Stimulated activated CD4-positive, alpha-beta T cell treated with anti-CD3 and anti-CD28 coated beads, TNF-alpha, amount 100 ng/mL, for 4 hours (primary cell): ENCODE results near the gene PXDN.

ENCODE experiments used
- DNase-seq, 3 experiments: peaks; one replicate each; pipeline ENCODE4 v3.0.0-alpha.2; 2020; ENCODE audit warnings: low read depth in 3 of 3

The PXDN gene

DNA sequence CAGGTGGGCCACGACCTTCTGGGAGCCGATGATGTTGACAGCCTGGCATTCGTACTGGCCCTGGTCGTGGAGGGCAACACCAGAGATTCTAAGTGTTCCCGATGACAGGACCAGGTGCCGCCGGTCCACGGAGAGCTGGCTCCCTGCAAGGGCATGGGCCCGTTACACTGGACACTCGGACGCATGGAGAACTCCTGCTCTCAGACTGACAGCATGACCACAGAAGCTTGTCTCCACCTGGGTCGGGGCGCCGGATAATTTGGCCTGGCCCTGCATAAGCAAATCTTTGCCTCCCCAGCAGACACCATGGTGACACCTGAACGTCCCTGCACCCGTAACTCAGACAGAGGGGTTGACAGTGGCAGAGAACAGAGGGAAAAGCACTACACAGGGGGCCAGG lies 80.7 kb downstream of the PXDN start:
- DNase-seq: no peak

DNA sequence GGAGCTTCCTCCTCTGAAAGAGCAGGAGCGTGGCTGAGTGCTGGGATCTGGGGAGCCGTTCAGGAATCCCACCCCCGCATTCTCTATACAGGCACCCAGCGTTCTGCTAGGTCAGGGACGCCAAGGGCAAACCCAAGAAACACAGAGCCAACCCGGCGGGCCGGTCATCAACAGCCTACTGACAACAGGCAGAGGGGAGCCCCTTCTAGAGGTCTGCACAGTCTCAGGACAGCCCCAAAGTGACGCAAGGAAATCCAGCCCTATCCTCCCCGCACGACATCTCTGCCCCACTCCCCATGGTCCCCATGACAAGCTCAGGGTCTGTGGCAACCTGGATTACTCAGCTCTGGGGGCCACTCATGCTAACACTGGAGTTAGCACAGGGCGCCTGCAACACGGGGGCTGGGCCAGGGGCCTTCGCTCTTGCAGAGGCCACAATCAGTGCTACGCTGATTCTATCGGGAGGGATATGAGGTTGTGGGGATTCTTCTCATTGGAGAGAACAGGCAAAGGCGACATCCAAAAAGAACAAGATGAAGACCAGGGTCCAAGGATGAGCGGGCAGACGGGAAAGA lies 81.6 kb downstream of the PXDN start:
- no peak for DNase-seq

DNA sequence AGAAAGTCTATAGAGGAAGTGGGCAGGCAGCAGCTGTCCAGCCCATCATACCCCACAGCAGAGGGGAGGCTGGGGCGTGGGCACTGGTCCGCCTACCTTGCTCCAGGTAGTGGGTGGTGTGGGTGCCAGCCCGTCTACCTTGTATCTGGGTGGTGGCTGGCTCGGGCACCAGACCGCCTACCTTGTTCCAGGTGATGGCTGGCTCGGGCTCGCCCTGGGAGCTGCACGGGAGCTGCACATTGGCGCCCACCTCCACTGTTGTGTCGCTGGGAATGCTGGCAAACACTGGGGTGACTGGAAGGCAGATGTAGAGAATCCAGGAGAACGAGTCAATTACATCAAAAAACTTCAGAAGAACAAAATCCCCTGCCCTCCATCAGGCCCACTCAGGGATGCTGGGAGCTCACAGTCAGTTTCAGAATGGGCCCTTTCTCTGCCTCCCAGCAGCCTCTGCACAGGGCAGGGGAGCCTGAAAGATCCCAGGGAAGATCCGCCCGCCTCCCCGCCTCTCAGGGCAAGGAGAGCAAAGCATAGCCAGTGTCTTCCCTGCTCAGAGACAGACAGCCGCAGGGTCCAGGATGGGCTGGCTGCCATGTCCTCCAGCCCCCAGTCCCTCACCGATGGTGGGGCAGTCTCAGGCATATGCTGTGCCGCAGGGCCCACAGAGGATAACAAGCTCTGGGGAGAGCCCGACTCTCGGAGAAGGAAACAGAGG lies 82.3 kb downstream of the PXDN start:
- no peak for DNase-seq

DNA sequence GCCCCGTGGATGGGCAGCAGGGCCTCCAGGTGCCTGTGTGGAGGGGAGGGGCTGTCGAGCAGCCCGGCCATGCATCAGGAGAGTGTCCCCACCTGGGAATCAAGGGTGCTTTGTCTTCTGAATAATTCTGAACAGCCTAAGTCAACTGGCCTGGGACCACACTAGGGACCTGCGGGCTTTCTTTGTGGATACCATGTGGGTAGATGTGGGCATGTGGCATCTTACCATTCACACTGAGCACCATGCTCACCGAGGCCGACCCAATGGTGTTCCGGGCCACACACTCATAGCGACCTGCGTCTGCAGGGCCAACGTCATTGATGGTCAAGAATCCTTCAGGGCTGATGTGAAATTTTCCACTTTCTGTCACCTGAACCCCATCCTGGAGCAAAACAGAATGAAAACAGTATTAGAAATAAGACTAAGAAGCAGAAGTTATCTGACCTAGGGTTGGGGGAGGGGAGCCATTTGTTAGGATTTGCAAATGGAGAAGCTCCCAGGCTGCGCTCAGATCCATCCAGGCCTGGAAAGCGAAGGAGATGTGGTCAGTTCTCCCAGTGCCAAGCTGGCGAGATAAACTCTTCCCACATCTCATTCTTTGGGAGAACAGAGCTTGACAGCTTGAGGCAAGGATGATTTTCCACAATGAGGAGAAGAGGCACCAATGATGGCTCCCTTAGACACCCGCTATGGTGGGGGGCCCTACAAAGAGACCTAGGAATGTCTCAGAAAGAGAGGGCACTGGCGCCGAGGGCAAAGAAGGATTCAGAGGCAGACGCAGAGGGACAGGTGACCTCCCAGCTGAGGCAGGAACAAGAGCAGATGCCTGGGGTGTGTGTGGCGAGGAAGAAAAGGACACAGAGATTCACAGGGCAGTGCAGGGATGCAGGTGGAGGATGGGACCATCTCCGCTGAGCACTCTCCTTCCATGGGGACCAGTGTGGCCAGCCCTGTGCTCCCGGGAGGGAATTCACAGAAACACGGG lies 83.4 kb downstream of the PXDN start:
- DNase-seq: no peak

DNA sequence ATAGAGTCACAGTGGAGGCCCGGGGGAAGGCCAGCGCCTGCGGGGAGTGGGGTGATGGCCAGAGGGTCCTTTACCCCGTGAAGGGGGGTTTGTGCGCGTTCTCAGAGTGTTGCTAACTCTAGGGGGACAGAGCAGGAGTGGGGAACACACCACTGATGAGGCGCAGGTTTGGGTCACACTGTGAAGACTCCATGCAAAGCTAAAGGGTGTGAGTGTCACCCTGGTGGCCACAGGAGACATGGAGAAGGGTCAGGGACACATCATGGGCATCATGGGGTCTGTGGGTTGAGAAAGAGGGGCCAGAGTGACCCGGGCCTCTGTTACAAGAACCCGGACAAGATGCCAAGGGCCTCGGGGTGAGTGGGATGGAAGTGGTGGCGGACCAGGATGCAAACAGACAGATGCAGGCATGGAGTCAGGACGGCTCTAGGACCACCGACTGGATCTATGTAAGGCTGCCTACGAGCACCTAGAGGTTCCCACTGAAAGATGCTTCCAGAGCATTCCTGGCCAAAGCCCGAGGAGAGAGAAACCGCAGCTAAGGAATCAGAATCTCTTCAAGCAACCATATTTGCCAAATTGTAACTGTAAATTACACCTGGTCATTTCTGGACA lies 84.3 kb downstream of the PXDN start:
- DNase-seq: no peak

DNA sequence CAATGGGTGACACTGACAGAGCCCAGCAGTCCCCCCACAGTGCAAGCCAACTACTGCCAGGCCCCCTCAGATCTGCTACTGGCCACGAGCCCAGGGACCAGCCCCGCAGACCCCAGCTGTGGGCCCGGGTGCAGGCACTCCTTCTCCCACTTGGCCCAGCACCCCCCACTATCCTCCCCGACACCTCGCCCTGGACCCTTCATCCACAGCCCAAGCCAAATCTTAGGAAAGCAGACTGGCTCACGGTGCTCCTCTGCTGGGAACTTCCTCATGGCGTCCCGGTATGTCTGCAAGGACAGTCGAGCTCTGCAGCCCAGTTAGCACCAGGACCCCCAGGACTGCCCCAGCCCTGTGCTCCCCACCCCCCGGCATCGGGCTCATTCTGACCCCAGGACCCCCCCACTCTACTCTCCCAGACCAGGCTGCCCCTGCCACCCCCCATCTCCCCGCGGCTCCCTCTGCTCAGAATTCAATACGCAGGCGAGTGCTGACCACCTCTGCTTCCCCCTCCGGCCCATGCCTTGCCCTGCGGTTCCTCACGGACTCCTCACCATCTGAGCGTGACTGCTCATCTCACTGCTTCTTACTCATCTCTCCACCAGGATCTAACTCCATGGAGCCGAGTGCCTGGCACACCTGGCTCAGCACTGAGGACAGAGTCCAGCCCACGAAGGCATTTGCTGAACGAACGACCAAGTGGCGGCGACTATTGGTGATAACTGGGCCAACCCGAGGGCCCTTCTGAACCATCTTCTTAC lies 85.7 kb downstream of the PXDN start:
- no peak for DNase-seq

DNA sequence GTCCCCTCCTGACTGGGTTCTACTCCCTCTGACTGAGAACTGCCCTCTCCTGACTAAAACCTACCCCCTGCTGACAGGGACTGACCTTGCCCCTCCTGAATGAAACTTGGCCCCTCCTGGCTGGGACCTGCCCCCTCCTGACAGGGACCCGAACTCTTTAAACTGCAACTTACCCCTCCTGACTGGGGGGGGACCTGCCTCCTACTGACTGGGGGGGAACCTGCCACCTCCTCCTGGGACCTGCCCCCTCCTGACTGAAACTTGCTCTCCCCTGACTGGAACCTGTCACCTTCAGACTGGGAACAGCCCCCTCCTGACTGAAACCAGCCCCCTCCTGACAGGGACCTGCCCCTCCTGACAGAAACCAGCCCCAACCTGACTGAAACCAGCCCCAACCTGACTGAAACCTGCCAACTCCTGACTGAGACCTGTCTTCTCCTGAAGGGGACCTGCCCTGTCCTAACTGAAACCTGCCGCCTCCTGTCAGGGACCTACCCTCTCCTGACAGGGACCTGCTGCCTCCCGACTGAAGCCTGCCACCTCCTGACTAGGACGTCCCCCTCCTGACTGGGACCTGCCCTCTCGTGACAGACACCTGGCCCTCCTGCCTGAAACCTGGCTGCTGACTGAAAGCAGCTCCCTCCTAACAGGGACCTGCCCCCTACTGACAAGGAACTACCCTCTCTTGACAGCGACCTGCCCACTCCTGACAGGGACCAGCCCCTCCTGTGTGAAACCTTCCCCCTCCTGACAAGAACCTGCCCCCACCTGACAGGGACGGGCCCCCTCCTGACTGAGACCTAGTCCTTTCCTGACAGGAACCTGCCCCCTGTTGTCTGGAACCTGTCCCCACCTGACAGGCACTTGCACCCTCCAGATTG lies 87.1 kb downstream of the PXDN start:
- no peak for DNase-seq

DNA sequence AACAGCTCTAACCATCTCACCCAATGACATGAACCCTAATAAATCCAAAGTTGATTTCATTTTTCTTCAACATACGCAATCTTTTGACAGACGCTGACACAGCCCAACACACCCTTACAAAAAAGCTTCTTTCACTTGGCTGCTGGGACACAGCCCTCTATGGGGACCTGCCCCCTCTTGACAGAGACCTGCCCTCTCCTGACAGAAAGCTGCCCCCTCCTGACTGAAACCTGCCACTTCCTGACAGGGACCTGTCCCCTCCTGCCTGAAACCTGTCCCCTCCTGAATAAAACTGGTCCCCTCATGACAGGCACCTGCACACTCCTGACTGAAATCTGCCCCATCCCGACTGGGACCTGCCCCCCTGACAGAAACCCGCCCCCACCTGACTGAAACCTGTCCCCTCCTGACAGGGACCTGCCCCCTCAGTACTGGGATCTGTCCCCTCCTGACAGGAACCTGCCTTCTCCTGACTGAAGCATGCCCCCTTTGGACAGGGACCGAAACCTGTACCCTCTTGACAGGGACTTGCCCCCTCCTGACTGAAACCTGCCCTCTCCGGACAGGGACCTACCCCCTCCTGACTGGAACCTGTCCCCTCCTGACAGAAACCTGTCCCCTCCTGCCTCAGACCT lies 87.9 kb downstream of the PXDN start:
- no peak for DNase-seq

DNA sequence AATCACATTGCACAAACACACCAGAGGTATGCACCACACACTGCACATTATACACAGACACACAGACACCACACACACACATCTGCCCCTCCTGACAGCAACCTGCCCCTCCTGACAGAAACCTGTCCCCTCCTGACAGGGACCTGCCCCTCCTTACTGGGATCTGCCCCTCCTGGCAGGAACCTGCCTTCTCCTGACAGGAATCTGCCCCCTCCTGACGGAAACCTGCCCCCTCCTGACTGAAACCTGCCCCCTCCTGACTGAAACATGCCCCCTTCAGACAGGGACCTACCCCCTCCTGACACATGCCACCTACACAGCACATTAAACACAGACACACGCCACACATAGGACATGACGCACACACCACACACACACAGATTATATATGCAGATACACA lies 88.9 kb downstream of the PXDN start:
- no peak for DNase-seq

DNA sequence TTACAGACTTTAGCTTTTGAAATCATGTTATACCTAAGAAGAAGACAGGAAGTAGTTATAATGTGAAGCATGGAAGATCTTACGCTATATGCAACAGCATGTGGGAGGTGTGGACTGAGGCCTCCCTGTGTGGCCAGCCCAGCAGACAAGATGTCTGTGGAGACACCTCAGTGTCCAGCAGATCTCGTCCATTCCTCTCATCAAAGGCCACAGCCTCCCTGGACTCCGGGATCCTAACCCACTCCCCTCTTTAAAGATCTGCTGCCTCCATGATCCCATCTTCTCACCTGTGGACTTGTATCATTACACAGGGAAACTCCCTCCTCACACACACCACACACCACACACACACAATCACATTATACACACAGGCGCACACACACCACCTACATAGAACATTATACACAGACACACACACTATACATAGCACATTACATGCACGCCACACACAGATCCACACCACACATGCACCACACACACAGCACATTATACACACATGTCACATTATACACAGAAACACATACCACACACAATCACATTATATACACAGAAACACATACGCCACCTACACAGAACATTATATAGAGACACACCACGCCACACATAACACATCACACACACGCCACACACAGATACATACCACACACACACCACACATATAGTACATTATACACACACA lies 89.5 kb downstream of the PXDN start:
- no peak for DNase-seq

DNA sequence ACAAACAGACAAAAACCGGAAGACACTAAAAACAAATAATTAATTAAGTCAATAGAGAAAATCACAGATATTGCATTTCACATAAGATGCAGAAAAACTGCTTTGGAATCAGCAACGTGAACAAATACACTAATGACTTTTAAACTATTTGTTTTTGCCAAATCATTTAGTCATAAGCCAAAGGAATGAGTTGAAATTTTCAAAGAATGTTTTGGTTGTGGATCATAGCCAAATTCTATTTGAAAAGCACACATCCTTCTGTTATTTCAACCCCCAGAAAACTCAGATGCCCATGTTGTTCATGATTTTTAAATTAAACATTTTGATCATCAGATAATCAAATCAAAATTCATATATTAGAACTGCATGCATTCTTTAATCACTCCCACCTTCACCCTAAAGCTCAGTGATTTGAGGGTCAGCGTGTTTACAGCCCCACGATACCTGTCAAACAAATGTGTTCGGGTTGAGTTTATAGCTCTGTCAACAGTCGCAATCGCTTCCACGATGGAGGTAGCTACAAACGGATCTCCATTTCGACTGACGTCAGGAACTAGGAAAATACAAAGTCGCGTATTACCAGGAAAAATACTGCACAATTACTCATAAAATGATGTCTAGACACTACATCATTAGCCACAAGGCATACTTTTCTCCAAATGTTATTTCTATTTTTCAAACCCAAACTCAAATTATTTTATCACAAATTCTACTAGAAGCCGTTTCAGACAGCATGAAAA lies 90.2 kb downstream of the PXDN start:
- DNase-seq: no peak

DNA sequence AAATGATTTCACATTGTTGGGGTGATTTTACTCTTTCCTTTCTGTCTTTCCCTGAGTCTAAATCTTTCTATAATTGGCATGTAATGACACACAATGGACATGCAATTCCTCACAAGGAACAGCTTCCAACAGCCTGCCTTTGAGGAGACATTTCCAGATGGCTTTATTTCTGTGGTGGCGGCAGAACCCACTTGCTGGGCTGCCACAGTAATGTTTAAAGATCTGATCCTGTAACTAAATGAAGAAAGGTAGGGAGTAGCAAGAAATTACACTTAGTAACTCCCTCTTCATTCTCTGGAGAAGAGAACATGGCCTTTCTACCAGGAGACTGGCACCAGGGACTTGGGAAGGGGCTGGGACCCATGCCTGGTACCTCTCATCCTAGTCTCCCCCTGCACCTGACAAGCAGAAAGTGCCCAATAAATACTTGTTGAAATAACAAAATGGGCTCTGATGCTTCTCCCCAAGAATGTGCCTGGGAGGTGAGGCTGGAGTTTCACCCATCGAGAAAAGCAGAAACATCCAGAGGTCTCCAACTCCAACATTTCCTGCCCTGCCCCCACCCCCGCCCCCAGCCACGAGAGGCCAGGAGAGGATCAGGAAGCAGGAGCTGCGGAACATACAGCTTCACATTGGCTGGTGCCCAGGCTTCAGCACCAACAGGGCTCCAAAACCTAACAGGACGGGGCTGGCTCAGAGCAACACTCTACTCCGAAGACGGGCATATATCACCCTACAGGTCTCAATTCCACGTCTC lies 92.1 kb downstream of the PXDN start:
- DNase-seq: no peak

DNA sequence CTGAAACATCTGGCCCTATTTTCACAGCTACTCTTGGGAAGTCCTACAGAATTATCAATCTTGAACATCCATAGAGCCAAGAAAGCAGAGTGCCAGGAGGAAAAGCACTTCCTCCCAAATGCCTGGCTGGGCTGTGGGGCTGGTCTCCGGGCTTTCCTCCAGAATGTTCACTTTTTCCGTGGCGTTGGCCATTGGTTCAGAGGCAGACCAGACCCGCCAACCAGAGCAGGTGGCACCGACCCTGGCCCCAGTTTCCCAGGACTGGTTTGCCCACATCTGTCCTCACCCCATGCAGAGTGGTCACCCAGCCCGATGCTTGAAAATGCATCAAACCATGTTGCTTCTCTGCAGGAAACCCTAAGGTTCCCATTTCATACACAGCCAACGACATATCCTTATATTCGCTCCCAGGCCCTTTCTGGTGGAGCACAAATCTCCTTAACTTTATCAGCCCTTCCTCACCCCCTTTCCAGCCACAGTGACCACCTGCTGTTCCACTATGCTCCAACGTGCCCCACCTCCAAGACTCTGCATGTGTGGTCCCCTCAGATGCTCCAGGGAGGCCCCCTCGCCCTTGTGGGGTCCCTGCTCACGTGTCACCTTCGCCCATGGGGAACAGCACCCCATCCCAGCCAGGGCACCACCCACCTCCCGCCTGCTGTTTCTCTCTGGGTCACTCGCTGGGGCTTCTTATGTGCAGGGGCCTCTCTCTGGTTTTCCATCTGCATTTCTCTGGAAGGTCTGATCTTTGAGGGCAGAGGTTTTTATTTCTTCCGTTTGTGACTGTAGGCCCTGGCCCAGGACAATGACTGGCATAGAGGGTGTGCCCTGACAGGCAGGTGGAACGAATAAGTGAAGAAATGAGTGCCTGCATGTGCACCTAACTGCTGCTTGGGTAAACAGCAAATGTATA lies 92.9 kb downstream of the PXDN start:
- no peak for DNase-seq

DNA sequence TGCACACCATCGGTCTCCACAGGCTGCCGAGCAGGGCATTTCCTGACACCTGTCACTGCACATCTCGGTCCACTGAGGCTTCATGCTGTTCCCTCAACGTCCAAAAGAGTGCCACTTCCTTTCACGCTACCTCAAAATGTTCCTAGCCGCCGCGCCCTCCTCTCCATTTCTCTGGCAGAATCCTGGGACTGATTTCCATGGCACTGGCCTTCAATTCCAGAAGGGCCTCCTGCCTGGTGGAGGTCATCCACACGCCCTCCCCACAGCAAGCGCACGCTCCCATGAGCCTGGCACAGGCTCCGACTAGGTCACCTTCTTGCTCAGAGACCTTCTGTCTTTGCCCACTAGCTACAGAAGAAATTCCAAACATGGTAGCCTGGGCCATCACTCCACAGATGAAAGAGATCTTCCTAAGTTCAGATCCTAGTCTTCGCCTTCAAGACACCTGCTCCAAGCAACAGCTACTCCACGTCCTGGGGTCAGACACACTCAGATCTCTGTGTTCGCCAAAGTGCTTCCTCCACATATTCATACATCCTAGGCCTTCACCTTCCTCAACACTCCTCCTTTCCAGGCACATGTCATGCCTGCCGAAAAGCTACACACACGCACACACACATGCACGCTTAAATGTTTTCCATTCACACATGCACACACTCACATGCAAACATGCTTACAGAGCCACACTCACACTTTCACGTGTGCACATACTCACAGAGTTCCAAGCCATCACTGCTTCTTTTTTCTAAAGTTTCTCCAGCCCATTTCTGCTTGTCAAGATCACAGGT lies 94.0 kb downstream of the PXDN start:
- no peak for DNase-seq

DNA sequence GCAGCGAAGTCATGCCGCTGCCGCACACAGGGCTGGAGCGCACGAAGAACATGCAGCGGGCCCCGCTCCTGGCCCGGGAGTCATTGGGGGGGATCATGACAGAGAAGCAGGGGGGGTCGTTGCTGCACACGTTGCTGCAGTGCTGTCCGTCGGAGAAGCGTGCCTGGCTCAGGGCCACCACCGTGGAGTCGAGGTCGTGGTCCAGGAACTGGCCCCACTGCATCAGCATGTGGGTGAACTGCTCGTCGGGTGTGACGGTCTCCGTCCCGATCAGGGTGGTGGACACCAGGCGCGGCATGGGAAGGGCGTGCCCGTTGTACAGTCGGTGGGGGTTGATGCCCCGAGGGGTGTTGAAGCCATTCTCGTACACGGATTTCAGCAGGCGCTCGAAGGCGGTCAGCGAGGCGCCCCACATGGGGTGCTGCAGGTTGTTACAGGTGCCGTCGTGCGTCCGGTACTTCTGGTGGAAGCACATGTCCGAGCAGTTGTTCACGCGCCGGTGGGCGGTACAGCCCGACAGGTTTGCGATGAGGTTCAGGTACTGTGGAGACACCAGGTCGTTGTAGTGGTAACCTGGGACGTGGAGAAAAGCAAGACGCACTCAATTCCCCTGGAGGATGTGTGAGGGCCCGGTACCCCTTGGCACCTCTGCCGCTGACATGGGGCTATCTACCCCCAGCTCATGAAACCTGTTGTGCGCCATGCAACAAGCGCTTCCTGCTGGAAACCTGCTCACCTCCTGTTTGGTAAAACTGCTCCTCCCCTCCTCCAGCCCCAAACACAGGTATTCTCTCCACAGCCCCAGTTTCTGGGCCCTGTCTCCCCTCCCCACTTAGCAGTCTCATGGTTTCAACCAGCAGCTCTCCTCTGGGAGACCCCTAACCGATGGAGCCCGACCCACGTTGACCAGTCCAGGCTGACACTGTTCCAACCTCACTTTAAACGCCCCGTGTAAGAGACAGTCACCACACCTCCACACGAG lies 94.9 kb downstream of the PXDN start:
- no peak for DNase-seq
